Raji (cell line): ENCODE measurements around the gene CDK15.

Experiments
- POLR2A ChIP-seq: IDR thresholded peaks from 2 replicates; pipeline ENCODE4 v1.6.1; 2011; ENCODE audit warnings: low read depth, low read length, control low read depth; ENCODE audit not compliant: insufficient read depth

CDK15 gene

GRCh38 chr2:201928363-201928762 lies 122.0 kb downstream of the CDK15 start:
- no peak for TF ChIP-seq POLR2A

GRCh38 chr2:201929281-201930026 lies 123.1 kb downstream of the CDK15 start:
- no peak for TF ChIP-seq POLR2A

- no peak for TF ChIP-seq POLR2A
Observed at GRCh38 chr2:201930043-201930442, 123.7 kb downstream of the CDK15 start.

- no peak for TF ChIP-seq POLR2A
Observed at GRCh38 chr2:201930831-201931230, 124.5 kb downstream of the CDK15 start.

- no peak for TF ChIP-seq POLR2A
Observed at GRCh38 chr2:201931475-201931874, 125.1 kb downstream of the CDK15 start.

GRCh38 chr2:201931951-201932350 lies 125.6 kb downstream of the CDK15 start:
- TF ChIP-seq POLR2A: no peak

GRCh38 chr2:201932511-201932910 lies 126.2 kb downstream of the CDK15 start:
- TF ChIP-seq POLR2A: no peak

GRCh38 chr2:201933792-201934237 lies 127.5 kb downstream of the CDK15 start:
- TF ChIP-seq POLR2A: no peak

GRCh38 chr2:201936817-201937216 lies 130.5 kb downstream of the CDK15 start:
- TF ChIP-seq POLR2A: no peak

- TF ChIP-seq POLR2A: no peak
Observed at GRCh38 chr2:201937343-201937742, 131.0 kb downstream of the CDK15 start.

- TF ChIP-seq POLR2A: no peak
Observed at GRCh38 chr2:201938156-201938775, 131.9 kb downstream of the CDK15 start.

- TF ChIP-seq POLR2A: no peak
Observed at GRCh38 chr2:201938781-201939180, 132.4 kb downstream of the CDK15 start.

GRCh38 chr2:201939453-201939941 lies 133.2 kb downstream of the CDK15 start:
- no peak for TF ChIP-seq POLR2A

- TF ChIP-seq POLR2A: no peak
Observed at GRCh38 chr2:201942531-201942930, 136.2 kb downstream of the CDK15 start.
